Lower leg skin (tissue), 4 donors: Measurements from ENCODE around the gene TMC2. TPM values are rescaled to one million over a fixed set of nuclear protein-coding genes. Genes with fewer than 3 reads are reported as not detected.
"Not testable (repeated sequence)": the region's sequence is repeated elsewhere in the genome, so short reads cannot be mapped to it uniquely, and the experiment has no call there.

ENCODE experiments used
- DNase-seq, 2 donors: peaks; one replicate each; pipeline ENCODE4 v3.0.0-alpha.2; 2019; ENCODE audit warnings: low spot score in 2 of 2
- H3K4me3 ChIP-seq: fragments of 200-600 bp; sonication (generic); 2 replicates; pipeline ENCODE4 v1.5.1; 2017; ENCODE audit warnings: mild to moderate bottlenecking, low read depth; ENCODE audit not compliant: poor library complexity, severe bottlenecking
- POLR2A ChIP-seq, 2 donors: fragments of 450-650 bp; IDR thresholded peaks; one replicate each; pipeline ENCODE4 v1.6.1; 2016 to 2017; ENCODE audit warnings: antibody characterized with exemption in 2 of 2, mild to moderate bottlenecking in 1 of 2, moderate library complexity in 1 of 2
- WGBS, 2 donors: methylation state at CpG; one replicate each; pipeline ENCODE4 v1.1.5; 2018; 5-methylcytosine and 5-hydroxymethylcytosine counted together
- intact Hi-C: fragments of 100-400 bp; cut with DNase I; formaldehyde crosslinking; loops from one replicate; pipeline ENCODE4 v1.15.0; 2023; ENCODE audit warnings: low total_unique reads
- total RNA-seq, 4 donors: library from RNA; depleted of rRNA; stranded (reverse); fragments of >200 nt; gene quantifications; one replicate each; pipeline ENCODE4 v1.1.0, GENCODE V29; 2016
- TF ChIP-seq, protein P1 (sequence below), 3 donors: fragments of 450-650 bp; IDR thresholded peaks; one replicate each; pipeline ENCODE4 v1.5.1; 2016; ENCODE audit warnings: antibody characterized with exemption in 3 of 3, mild to moderate bottlenecking in 3 of 3, moderate library complexity in 2 of 3

TMC2 gene
- total RNA-seq, 4 donors from 2014 or later, result 0.06 TPM; not detected in 3

- intact Hi-C loops, result no loop called here
- no peak for TF ChIP-seq POLR2A (IDR thresholded peaks at IDR 0.05)
- TF ChIP-seq, protein P1, sequence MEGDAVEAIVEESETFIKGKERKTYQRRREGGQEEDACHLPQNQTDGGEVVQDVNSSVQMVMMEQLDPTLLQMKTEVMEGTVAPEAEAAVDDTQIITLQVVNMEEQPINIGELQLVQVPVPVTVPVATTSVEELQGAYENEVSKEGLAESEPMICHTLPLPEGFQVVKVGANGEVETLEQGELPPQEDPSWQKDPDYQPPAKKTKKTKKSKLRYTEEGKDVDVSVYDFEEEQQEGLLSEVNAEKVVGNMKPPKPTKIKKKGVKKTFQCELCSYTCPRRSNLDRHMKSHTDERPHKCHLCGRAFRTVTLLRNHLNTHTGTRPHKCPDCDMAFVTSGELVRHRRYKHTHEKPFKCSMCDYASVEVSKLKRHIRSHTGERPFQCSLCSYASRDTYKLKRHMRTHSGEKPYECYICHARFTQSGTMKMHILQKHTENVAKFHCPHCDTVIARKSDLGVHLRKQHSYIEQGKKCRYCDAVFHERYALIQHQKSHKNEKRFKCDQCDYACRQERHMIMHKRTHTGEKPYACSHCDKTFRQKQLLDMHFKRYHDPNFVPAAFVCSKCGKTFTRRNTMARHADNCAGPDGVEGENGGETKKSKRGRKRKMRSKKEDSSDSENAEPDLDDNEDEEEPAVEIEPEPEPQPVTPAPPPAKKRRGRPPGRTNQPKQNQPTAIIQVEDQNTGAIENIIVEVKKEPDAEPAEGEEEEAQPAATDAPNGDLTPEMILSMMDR (IDR thresholded peaks at IDR 0.05), result no peak
- no peak for DNase-seq
- WGBS, 2 donors, result 77 to 82% methylated on average over 4 of the region's 4 CpGs
- H3K4me3 ChIP-seq, result no peak overlapping the region
Measured at GRCh38 chr20:2673453-2673852, 137.1 kb downstream of the TMC2 start.

DNA sequence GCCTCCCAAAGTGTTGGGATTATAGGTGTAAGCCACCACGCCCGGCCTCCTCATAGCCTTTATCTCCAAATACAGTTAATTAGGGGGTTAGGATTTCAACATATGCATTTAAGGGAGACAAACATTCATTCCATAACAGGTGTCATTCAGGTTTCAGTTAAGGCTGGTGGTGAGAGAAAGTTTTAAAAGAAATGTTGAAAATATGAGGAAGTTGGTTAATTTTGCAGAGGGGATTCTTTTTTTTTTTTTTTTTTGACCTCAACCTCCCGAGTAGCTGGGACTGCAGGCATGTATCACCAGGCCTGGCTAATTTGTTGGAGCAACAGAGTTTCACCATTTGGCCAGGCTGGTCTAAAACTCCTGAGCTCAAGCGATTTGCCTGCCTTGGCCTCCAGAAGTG lies 143.7 kb downstream of the TMC2 start:
- WGBS, 2 donors, result 83 to 86% methylated on average over 4 of the region's 4 CpGs
- intact Hi-C loops, result no loop called here
- DNase-seq, result no peak
- TF ChIP-seq, protein P1 (IDR thresholded peaks at IDR 0.05), result no peak
- TF ChIP-seq POLR2A (IDR thresholded peaks at IDR 0.05), result no peak
- no peak overlapping the region for H3K4me3 ChIP-seq

- DNase-seq, H3K4me3 ChIP-seq, intact Hi-C loops: not testable (repeated sequence)
- 89 to 91% methylated on average over 3 of the region's 3 CpGs for WGBS, 2 donors
Measured at GRCh38 chr20:2682040-2682439, 145.7 kb downstream of the TMC2 start.

DNA sequence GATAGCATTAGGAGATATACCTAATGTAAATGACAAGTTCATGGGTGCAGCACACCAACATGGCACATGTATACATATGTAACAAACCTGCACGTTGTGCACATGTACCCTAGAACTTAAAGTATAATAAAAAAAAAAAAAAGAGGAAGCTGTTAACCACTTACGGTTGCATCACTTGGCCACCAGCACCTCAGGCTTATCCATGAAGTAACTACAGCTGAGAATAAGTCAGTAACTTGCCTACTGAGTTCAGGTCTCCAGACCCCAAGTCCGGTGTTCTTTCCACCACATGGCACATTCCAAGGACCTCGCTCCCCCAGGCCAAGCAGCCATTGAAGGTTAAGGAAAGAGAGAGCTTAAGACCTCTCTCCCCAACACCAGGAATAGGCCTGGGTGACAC lies 148.4 kb downstream of the TMC2 start:
- 68 to 78% methylated on average over 4 of the region's 4 CpGs for WGBS, 2 donors
- intact Hi-C loops, result not testable (repeated sequence)

DNA sequence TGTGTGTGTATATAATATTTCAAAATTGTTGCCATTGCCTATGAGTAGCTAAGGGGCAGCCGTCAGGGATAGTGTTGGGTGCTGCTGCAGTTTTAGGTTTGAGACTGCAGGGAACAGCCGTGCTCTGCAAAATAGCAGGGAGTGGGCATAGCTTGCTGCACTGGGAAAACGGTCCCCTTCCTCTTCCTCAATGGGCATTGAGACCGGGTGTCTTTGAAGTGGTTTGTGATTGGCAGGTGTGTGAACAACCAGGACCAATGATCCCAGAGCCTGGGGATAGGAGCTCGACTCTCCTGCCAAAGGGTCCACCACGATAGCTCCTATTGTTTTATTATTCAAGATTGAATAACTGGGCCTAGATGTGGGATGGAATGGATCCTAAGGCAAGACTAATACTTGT lies 151.1 kb downstream of the TMC2 start:
- no peak for DNase-seq
- no peak overlapping the region for H3K4me3 ChIP-seq
- intact Hi-C loops, result no loop called here
- WGBS, 2 donors, result 40 to 51% methylated on average over 6 of the region's 6 CpGs
- TF ChIP-seq, protein P1 (IDR thresholded peaks at IDR 0.05), result no peak
- TF ChIP-seq POLR2A (IDR thresholded peaks at IDR 0.05), result no peak

More for the DNA sequence above, 148.4 kb downstream of the TMC2 start:
- not testable (repeated sequence) for H3K4me3 ChIP-seq, DNase-seq

DNA sequence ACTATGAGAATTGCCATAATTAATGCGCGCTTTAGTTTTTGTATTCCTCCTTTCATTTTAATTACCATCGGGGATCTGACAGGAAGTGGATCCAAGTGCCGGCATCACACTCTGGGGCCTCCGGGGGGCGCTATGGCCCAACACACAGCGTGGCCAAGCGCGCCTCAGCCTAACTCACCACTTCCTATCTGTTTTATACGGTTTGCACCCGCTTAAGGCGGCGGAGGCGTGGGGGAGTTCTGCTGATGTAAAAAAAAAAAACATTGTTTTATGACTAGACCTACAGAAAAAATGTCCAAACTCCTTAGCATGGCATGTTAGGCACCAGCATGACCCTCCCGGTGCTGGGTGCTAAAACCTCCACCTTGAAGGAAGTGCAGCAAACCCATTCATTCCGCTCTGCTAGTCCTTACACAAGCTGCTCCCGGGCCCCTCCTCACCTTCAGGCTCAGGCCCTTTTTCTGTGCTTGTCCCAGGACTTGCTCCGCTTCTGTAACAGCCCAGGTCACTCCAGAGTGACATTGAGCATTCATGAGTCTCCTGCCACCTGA lies 151.7 kb downstream of the TMC2 start:
- WGBS, 2 donors, result 33 to 34% methylated on average over 18 of the region's 18 CpGs
- TF ChIP-seq, protein P1 (IDR thresholded peaks at IDR 0.05), result no peak
- no peak for TF ChIP-seq POLR2A (IDR thresholded peaks at IDR 0.05)
- DNase-seq, result no peak
- intact Hi-C loops, result no loop called here
- H3K4me3 ChIP-seq, result no peak overlapping the region

- TF ChIP-seq, protein P1 (IDR thresholded peaks at IDR 0.05), result no peak
- no peak for TF ChIP-seq POLR2A (IDR thresholded peaks at IDR 0.05)
- WGBS, 2 donors, result 82% methylated on average over 3 of the region's 3 CpGs
- peak in 1 of 2 donors; percentile 40 for DNase-seq
- intact Hi-C loops, result no loop called here
- H3K4me3 ChIP-seq, result no peak overlapping the region
Measured at GRCh38 chr20:2690213-2690612, 153.8 kb downstream of the TMC2 start.
